Neutrophil (primary cell): Measurements from ENCODE around the gene MYO3B.

ENCODE experiments used
- H3K27ac ChIP-seq: fragments of 200-600 bp; sonication (generic); 2 replicates; pipeline ENCODE4 v1.5.1; 2016; ENCODE audit warnings: mild to moderate bottlenecking, moderate library complexity
- H3K27me3 ChIP-seq: fragments of 200-600 bp; sonication (generic); 2 replicates; pipeline ENCODE4 v1.6.0; 2016; ENCODE audit warnings: mild to moderate bottlenecking
- H3K36me3 ChIP-seq: fragments of 200-600 bp; sonication (generic); 2 replicates; pipeline ENCODE4 v1.5.1; 2017
- H3K4me1 ChIP-seq, 2 experiments: fragments of 200-600 bp in 1 of 2; sonication (generic) in 1 of 2; 1 replicate in 1 of 2; 2 replicates in 1 of 2; pipeline versions ENCODE4 v1.5.1 to v1.6.1; 2013 to 2016; ENCODE audit warnings: low read depth in 1 of 2, low read length in 1 of 2, mild to moderate bottlenecking in 1 of 2, moderate library complexity in 1 of 2; ENCODE audit not compliant: control insufficient read depth in 1 of 2, insufficient read depth in 1 of 2
- H3K4me3 ChIP-seq, 2 experiments: fragments of 200-600 bp in 1 of 2; sonication (generic) in 1 of 2; 1 replicate in 1 of 2; 2 replicates in 1 of 2; pipeline ENCODE4 v1.5.1; 2013 to 2016; ENCODE audit warnings: low read depth in 1 of 2, low read length in 1 of 2, mild to moderate bottlenecking in 1 of 2, moderate library complexity in 1 of 2
- H3K9me3 ChIP-seq: fragments of 200-600 bp; sonication (generic); 2 replicates; pipeline ENCODE4 v1.5.1; 2016
- TF ChIP-seq, protein P1 (sequence below): fragments of 200-600 bp; sonication (generic); IDR thresholded peaks from 2 replicates; pipeline ENCODE4 v1.5.1; 2016; ENCODE audit warnings: antibody characterized with exemption

MYO3B gene

DNA sequence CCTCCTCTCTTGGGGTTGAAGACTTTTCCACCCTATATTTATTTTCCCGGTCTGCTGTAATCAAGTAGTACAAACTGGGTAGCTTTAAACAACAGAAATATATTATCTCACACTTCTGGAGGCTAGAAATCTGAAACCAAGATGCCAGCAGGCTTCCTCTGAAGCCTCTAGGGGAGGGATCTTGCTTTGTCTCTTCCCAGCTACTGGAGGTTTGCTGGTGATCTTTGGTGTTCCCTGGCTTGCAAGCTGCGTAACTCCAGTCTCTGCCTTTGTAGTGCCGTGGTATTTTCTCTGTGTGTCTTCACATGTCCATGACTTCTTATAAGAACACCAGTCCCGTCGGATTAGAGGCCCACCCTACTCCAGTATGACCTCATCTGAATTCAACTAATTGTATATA lies 44.4 kb downstream of the MYO3B start:
- Histone ChIP-seq H3K4me1 (no peaks in the 10 kb centered on the region), H3K36me3 (no peaks in the 10 kb centered on the region), H3K27me3 (no peaks in the 10 kb centered on the region), H3K27ac (no peak overlapping the region), H3K9me3 (no peaks in the 10 kb centered on the region), H3K4me3 (no peak overlapping the region)
- TF ChIP-seq, protein P1, sequence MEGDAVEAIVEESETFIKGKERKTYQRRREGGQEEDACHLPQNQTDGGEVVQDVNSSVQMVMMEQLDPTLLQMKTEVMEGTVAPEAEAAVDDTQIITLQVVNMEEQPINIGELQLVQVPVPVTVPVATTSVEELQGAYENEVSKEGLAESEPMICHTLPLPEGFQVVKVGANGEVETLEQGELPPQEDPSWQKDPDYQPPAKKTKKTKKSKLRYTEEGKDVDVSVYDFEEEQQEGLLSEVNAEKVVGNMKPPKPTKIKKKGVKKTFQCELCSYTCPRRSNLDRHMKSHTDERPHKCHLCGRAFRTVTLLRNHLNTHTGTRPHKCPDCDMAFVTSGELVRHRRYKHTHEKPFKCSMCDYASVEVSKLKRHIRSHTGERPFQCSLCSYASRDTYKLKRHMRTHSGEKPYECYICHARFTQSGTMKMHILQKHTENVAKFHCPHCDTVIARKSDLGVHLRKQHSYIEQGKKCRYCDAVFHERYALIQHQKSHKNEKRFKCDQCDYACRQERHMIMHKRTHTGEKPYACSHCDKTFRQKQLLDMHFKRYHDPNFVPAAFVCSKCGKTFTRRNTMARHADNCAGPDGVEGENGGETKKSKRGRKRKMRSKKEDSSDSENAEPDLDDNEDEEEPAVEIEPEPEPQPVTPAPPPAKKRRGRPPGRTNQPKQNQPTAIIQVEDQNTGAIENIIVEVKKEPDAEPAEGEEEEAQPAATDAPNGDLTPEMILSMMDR, result no peak

DNA sequence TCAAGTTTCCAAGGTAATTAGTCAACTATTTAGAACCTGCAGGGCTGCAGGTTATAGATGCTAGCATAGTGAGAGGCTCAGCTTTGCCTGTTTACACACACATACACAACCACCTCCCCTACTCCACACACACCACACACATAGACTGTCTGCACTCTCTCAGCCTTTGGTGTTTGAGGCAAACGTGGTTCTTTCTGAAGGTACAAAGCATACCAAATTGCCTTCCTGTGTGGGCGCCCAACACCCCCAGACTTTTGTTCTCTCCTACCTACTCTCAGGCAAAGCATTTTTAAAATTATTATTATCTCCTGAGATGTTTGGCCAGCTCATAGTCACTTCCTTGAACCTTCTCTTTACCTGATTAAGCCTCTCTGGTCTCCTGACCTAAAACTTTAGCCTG lies 44.9 kb downstream of the MYO3B start:
- no peaks in the 10 kb centered on the region for H3K36me3 ChIP-seq
- no peaks in the 10 kb centered on the region for H3K9me3 ChIP-seq
- TF ChIP-seq, protein P1, result no peak
- H3K4me1 ChIP-seq, result no peaks in the 10 kb centered on the region
- H3K27ac ChIP-seq, result no peak overlapping the region
- no peaks in the 10 kb centered on the region for H3K27me3 ChIP-seq
- H3K4me3 ChIP-seq, result no peak overlapping the region

DNA sequence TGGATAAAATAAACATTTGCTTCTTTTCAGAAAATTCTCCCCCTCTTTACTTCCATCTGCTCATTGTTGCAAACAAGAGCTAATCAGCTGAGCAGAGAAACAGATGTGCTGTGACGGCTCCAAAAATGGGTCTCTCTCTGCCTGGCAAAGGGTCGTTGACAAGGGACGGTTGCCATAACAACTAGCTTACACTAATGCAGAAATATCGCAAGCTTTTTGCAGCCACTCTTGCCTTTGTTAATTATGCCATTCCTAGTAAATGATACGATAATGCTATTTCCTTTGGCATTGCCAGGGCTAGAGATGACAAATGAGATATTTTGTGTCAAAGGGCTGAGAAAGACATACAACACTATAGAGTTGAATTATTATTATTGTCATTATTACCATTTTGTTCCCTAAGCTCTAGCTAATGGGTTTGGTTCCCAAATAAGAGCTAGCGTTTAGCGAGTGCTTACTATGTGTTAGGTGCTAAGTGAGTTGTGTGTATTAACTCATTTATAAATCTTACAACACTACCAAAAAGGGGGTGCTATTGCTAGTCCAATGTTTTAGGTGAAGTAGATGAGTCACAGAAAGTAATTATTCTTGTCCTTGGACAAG lies 46.8 kb downstream of the MYO3B start:
- no peak overlapping the region for H3K4me3 ChIP-seq
- H3K36me3 ChIP-seq, result no peaks in the 10 kb centered on the region
- TF ChIP-seq, protein P1, result no peak
- H3K9me3 ChIP-seq, result no peaks in the 10 kb centered on the region
- H3K4me1 ChIP-seq, result no peaks in the 10 kb centered on the region
- H3K27ac ChIP-seq, result no peak overlapping the region
- no peaks in the 10 kb centered on the region for H3K27me3 ChIP-seq

DNA sequence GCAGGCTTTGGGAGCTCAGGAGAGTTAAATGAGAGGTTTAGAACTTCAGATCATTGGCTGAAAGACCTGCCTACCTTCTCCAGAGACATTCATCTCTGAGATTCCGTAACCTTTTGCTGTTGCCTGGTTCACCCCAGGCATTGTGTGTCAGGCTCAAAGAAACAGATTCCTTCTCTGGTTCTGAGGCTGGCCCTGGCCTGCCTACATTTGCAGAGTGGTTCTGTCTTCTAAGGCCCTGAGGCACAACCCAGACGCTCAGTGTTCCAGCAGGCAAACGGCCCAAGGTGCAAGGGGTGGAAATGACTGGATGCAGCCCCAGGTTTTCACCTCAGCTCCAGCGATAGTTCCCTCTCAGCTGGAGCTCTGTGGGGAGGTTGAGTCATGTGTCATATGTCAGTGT lies 48.3 kb downstream of the MYO3B start:
- Histone ChIP-seq H3K27me3 (no peaks in the 10 kb centered on the region), H3K4me3 (no peak overlapping the region), H3K4me1 (no peaks in the 10 kb centered on the region), H3K9me3 (no peaks in the 10 kb centered on the region), H3K27ac (no peak overlapping the region), H3K36me3 (no peaks in the 10 kb centered on the region)
- TF ChIP-seq, protein P1, result no peak

DNA sequence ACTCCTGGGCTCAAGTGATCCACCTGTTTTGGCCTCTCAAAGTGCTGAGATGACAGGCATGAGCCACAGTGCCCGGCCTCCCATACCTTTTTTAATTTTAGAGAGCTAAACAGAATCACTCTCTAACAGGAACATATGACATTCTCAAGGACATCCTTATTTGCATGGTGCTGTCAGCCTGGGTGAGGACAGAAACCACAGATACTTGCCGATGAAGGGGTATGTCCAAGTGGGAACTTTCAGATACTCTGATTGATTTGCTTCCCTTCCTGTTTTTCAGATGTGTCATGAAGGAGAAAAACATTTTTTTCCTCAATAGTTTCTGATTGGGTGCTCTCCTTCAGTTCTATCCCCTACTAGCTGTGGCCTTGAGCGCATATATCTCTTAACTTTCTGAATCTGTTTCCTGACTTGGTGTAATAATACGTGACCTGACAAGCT lies 49.6 kb downstream of the MYO3B start:
- Histone ChIP-seq H3K27me3 (no peaks in the 10 kb centered on the region), H3K4me3 (no peak overlapping the region), H3K4me1 (no peaks in the 10 kb centered on the region), H3K27ac (no peak overlapping the region), H3K9me3 (no peaks in the 10 kb centered on the region), H3K36me3 (no peaks in the 10 kb centered on the region)
- TF ChIP-seq, protein P1, result no peak
